HepG2 (cell line): Measurements from ENCODE around the gene C16orf87. TPM values are rescaled to one million over a fixed set of nuclear protein-coding genes. Genes with fewer than 3 reads are reported as not detected.

Experiments
- CHD4 ChIP-seq: fragments of 200-600 bp; sonication (generic); IDR thresholded peaks from 2 replicates; pipeline ENCODE4 v1.7.0; 2017; ENCODE audit warnings: mild to moderate bottlenecking, low read length, borderline replicate concordance
- CREM ChIP-seq, 2 experiments: sonication (generic) in 1 of 2; formaldehyde crosslinking in 1 of 2; IDR thresholded peaks; 2 replicates each; pipeline versions ENCODE4 v1.4.0 to v1.6.1; 2016 to 2020; ENCODE audit warnings: antibody characterized with exemption in 1 of 2, mild to moderate bottlenecking in 1 of 2, missing genetic modification reagents in 1 of 2
- GPBP1L1 ChIP-seq: sonication (generic); formaldehyde crosslinking; IDR thresholded peaks from 2 replicates; pipeline ENCODE4 v1.5.0; 2020; ENCODE audit warnings: mild to moderate bottlenecking, missing genetic modification reagents
- GTF3A ChIP-seq: sonication (generic); formaldehyde crosslinking; conservative IDR thresholded peaks from 2 replicates; pipeline ENCODE4 v1.4.0; 2020; ENCODE audit warnings: mild to moderate bottlenecking, missing genetic modification reagents
- HOXA5 ChIP-seq: sonication (generic); formaldehyde crosslinking; IDR thresholded peaks from 2 replicates; pipeline ENCODE4 v1.4.0; 2020; ENCODE audit warnings: missing genetic modification reagents
- PAX8 ChIP-seq: sonication (generic); formaldehyde crosslinking; IDR thresholded peaks from 2 replicates; pipeline ENCODE4 v1.8.0; 2022; ENCODE audit warnings: mild to moderate bottlenecking, missing genetic modification reagents, borderline replicate concordance
- PHF20 ChIP-seq: sonication (generic); formaldehyde crosslinking; IDR thresholded peaks from 2 replicates; pipeline ENCODE4 v1.5.0; 2020; ENCODE audit warnings: mild to moderate bottlenecking, missing genetic modification reagents
- PRMT3 ChIP-seq: sonication (generic); formaldehyde crosslinking; IDR thresholded peaks from 2 replicates; pipeline ENCODE4 v1.8.1; 2022; ENCODE audit warnings: low read depth, mild to moderate bottlenecking, moderate library complexity, missing genetic modification reagents, borderline replicate concordance
- RFX5 ChIP-seq: IDR thresholded peaks from 2 replicates; pipeline ENCODE4 v1.6.1; 2011; ENCODE audit warnings: low read depth, low read length, improper control_type of control experiment
- RFXAP ChIP-seq: sonication (generic); formaldehyde crosslinking; IDR thresholded peaks from 2 replicates; pipeline ENCODE4 v1.4.0; 2020; ENCODE audit warnings: missing genetic modification reagents, borderline replicate concordance
- SETDB1 ChIP-seq: sonication (generic); formaldehyde crosslinking; IDR thresholded peaks from 2 replicates; pipeline ENCODE4 v1.5.1; 2020; ENCODE audit warnings: missing genetic modification reagents, mild to moderate bottlenecking, borderline replicate concordance
- SP1 ChIP-seq, 2 experiments: fragments of 450-650 bp in 1 of 2; sonication (generic) in 1 of 2; formaldehyde crosslinking in 1 of 2; IDR thresholded peaks; 2 replicates each; pipeline versions ENCODE4 v1.4.0 to v1.6.1; 2016 to 2020; ENCODE audit warnings: missing genetic modification reagents in 1 of 2
- ZIK1 ChIP-seq: sonication (generic); formaldehyde crosslinking; IDR thresholded peaks from 2 replicates; pipeline ENCODE4 v1.5.0; 2020; ENCODE audit warnings: mild to moderate bottlenecking, low read depth, missing genetic modification reagents, borderline replicate concordance
- ZNF101 ChIP-seq: sonication (generic); formaldehyde crosslinking; IDR thresholded peaks from 2 replicates; pipeline ENCODE4 v1.4.0; 2020; ENCODE audit warnings: mild to moderate bottlenecking, low read depth, missing genetic modification reagents, borderline replicate concordance
- ZNF264 ChIP-seq: sonication (generic); formaldehyde crosslinking; IDR thresholded peaks from 2 replicates; pipeline ENCODE4 v1.4.0; 2020; ENCODE audit warnings: missing genetic modification reagents
- ZNF274 ChIP-seq: sonication (generic); formaldehyde crosslinking; IDR thresholded peaks from 2 replicates; pipeline ENCODE4 v1.5.1; 2020; ENCODE audit warnings: mild to moderate bottlenecking, missing genetic modification reagents
- ZNF460 ChIP-seq: sonication (generic); formaldehyde crosslinking; IDR thresholded peaks from 2 replicates; pipeline ENCODE4 v1.5.1; 2020; ENCODE audit warnings: missing genetic modification reagents, mild to moderate bottlenecking, borderline replicate concordance
- ZNF563 ChIP-seq: sonication (generic); formaldehyde crosslinking; IDR thresholded peaks from 2 replicates; pipeline ENCODE4 v1.8.0; 2022; ENCODE audit warnings: mild to moderate bottlenecking, moderate library complexity, missing genetic modification reagents
- ZNF564 ChIP-seq: sonication (generic); formaldehyde crosslinking; IDR thresholded peaks from 2 replicates; pipeline ENCODE4 v1.8.1; 2023; ENCODE audit warnings: mild to moderate bottlenecking, missing genetic modification reagents
- ZNF614 ChIP-seq: IDR thresholded peaks from 2 replicates; pipeline ENCODE4 v1.6.1; 2018; ENCODE audit warnings: missing biosample characterization, missing genetic modification reagents, inconsistent platforms, borderline replicate concordance
- ZNF674 ChIP-seq: sonication (generic); formaldehyde crosslinking; IDR thresholded peaks from 2 replicates; pipeline ENCODE4 v1.5.0; 2020; ENCODE audit warnings: low read depth, mild to moderate bottlenecking, missing genetic modification reagents
- ZNF720 ChIP-seq: sonication (generic); formaldehyde crosslinking; IDR thresholded peaks from 2 replicates; pipeline ENCODE4 v1.4.0; 2020; ENCODE audit warnings: missing genetic modification reagents
- ZNF790 ChIP-seq: sonication (generic); formaldehyde crosslinking; IDR thresholded peaks from 2 replicates; pipeline ENCODE4 v1.8.0; 2022; ENCODE audit warnings: missing genetic modification reagents, mild to moderate bottlenecking, borderline replicate concordance
- ZSCAN21 ChIP-seq: sonication (generic); formaldehyde crosslinking; IDR thresholded peaks from 2 replicates; pipeline ENCODE4 v1.8.0; 2022; ENCODE audit warnings: mild to moderate bottlenecking, missing genetic modification reagents, moderate library complexity, borderline replicate concordance
- ZSCAN30 ChIP-seq: sonication (generic); formaldehyde crosslinking; IDR thresholded peaks from 2 replicates; pipeline ENCODE4 v1.5.0; 2020; ENCODE audit warnings: mild to moderate bottlenecking, missing genetic modification reagents
- polyA plus RNA-seq, 8 experiments: library from polyadenylated mRNA; depleted of rRNA in 3 of 8; stranded (reverse) in 7 of 8; unstranded in 1 of 8; fragments of >200 nt; fragmentation: Illumina TruSeq in 4 of 8; extraction: Trizol in 4 of 8; gene quantifications; 2 replicates each; pipeline versions ENCODE4 v1.2.1 to v1.2.3, GENCODE V29; 2011 to 2016; ENCODE audit warnings: low read depth in 4 of 8, missing spikeins in 1 of 8, mixed read lengths in 1 of 8; ENCODE audit not compliant: insufficient read depth in 1 of 8
- total RNA-seq, 5 experiments: library from RNA; depleted of rRNA; stranded (reverse); fragments of >200 nt; fragmentation: Illumina TruSeq; extraction: Trizol; gene quantifications; 2 replicates each; pipeline ENCODE4 v1.2.3, GENCODE V29; 2016; ENCODE audit warnings: low read depth in 1 of 5
- TF ChIP-seq, protein P1 (sequence below): sonication (generic); formaldehyde crosslinking; IDR thresholded peaks from 2 replicates; pipeline ENCODE4 v1.8.1; 2023; ENCODE audit warnings: missing genetic modification reagents, mild to moderate bottlenecking, borderline replicate concordance
- TF ChIP-seq, protein P2 (sequence below): sonication (generic); formaldehyde crosslinking; IDR thresholded peaks from 2 replicates; pipeline ENCODE4 v1.9.0; 2022; ENCODE audit warnings: missing genetic modification reagents, mild to moderate bottlenecking, borderline replicate concordance

Gene C16orf87
- total and polyA plus RNA-seq, 2 of the 13 experiments (the other 11 are each of a cell fraction or from before 2014, with no cell fraction given) = 8.6 to 19.5 TPM

- no peak for TF ChIP-seq ZNF274 (CRISPR knock-in tag)
- TF ChIP-seq PAX8 = no peak
- 0 out of 2 replicates have a peak, but pooled peaks have one; percentile 20 for TF ChIP-seq GTF3A (CRISPR knock-in tag)
- TF ChIP-seq ZNF264 (CRISPR knock-in tag) = no peak
- TF ChIP-seq CREM (IDR thresholded peaks at IDR 0.05) = no peak
- no peak for TF ChIP-seq CREM (CRISPR knock-in tag; IDR thresholded peaks at IDR 0.05)
- peak; percentile 58; the same call in 1 of the 2 replicates for TF ChIP-seq ZSCAN21 (CRISPR knock-in tag)
- no peak for TF ChIP-seq ZNF720
- peak; percentile 19; the same call in 1 of the 2 replicates for TF ChIP-seq ZNF614 (CRISPR knock-in tag)
- no peak for TF ChIP-seq CHD4
- no peak for TF ChIP-seq ZNF460 (CRISPR knock-in tag)
- no peak for TF ChIP-seq ZNF101 (CRISPR knock-in tag)
- TF ChIP-seq PHF20 (CRISPR knock-in tag) = no peak; the same call in 1 of the 2 replicates
- no peak for TF ChIP-seq HOXA5 (CRISPR knock-in tag)
- no peak for TF ChIP-seq ZNF674 (CRISPR knock-in tag)
- no peak for TF ChIP-seq GPBP1L1 (CRISPR knock-in tag)
- TF ChIP-seq ZNF563 (CRISPR knock-in tag) = peak; percentile 89
- TF ChIP-seq SP1 (IDR thresholded peaks at IDR 0.05) = no peak
- no peak for TF ChIP-seq SP1 (CRISPR knock-in tag; IDR thresholded peaks at IDR 0.05)
- TF ChIP-seq RFXAP (CRISPR knock-in tag) = no peak; the same call in 1 of the 2 replicates
- no peak for TF ChIP-seq ZIK1 (CRISPR knock-in tag)
- TF ChIP-seq ZSCAN30 (CRISPR knock-in tag) = no peak
- TF ChIP-seq, protein P1, sequence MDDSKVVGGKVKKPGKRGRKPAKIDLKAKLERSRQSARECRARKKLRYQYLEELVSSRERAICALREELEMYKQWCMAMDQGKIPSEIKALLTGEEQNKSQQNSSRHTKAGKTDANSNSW (CRISPR knock-in tag) = no peak
- no peak for TF ChIP-seq SETDB1 (CRISPR knock-in tag)
- TF ChIP-seq RFX5 = no peak
- no peak for TF ChIP-seq PRMT3 (CRISPR knock-in tag)
- TF ChIP-seq, protein P2, sequence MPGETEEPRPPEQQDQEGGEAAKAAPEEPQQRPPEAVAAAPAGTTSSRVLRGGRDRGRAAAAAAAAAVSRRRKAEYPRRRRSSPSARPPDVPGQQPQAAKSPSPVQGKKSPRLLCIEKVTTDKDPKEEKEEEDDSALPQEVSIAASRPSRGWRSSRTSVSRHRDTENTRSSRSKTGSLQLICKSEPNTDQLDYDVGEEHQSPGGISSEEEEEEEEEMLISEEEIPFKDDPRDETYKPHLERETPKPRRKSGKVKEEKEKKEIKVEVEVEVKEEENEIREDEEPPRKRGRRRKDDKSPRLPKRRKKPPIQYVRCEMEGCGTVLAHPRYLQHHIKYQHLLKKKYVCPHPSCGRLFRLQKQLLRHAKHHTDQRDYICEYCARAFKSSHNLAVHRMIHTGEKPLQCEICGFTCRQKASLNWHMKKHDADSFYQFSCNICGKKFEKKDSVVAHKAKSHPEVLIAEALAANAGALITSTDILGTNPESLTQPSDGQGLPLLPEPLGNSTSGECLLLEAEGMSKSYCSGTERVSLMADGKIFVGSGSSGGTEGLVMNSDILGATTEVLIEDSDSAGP = peak; percentile 47; the same call in 1 of the 2 replicates
- TF ChIP-seq ZNF790 (CRISPR knock-in tag) = no peak
- no peak for TF ChIP-seq ZNF564 (CRISPR knock-in tag)
Observed at GRCh38 chr16:46746821-46747776, 83.9 kb downstream of the C16orf87 start (continued).
